Activated naive CD4-positive, alpha-beta T cell treated with anti-CD3 and anti-CD28 coated beads for 36 hours (primary cell): Measurements from ENCODE around the gene EHHADH. TPM values are rescaled to one million over a fixed set of nuclear protein-coding genes. Genes with fewer than 3 reads are reported as not detected.
A peak's percentile ranks its signal among the peaks of the same experiment; 100 is the strongest.
"Not testable (repeated sequence)": the region's sequence is repeated elsewhere in the genome, so short reads cannot be mapped to it uniquely, and the experiment has no call there.

Source experiments
- CTCF ChIA-PET: fragments of 350-600 bp; sonication (Branson Sonifier 250); formaldehyde crosslinking; loops from one replicate; lab custom pipeline; 2021; ENCODE audit warnings: antibody characterized with exemption; lab: Charles Lee
- DNase-seq: peaks from one replicate; pipeline ENCODE4 v3.0.0-alpha.2; 2020
- H3K27ac Mint-ChIP-seq: one replicate; pipeline ENCODE4 v1.8.0; 2021; ENCODE audit warnings: mild to moderate bottlenecking, mixed read lengths
- H3K27me3 Mint-ChIP-seq: one replicate; pipeline ENCODE4 v1.8.0; 2021; ENCODE audit warnings: low read depth, mixed read lengths
- H3K36me3 Mint-ChIP-seq: one replicate; pipeline ENCODE4 v1.8.0; 2021; ENCODE audit warnings: low read depth, mixed read lengths
- H3K4me1 Mint-ChIP-seq: one replicate; pipeline ENCODE4 v1.8.0; 2021; ENCODE audit warnings: low read depth, mixed read lengths
- H3K4me3 Mint-ChIP-seq: one replicate; pipeline ENCODE4 v1.8.0; 2021; ENCODE audit warnings: mild to moderate bottlenecking, moderate library complexity, mixed read lengths
- H3K9me3 Mint-ChIP-seq: one replicate; pipeline ENCODE4 v1.8.0; 2021; ENCODE audit warnings: mixed read lengths
- intact Hi-C: fragments of 100-400 bp; cut with micrococcal nuclease; formaldehyde crosslinking; loops from one replicate; pipeline ENCODE4 v1.15.1; 2023
- total RNA-seq, 2 experiments: library from RNA; stranded (reverse); gene quantifications; one replicate each; pipeline ENCODE4 v1.2.3, GENCODE V29; 2021

EHHADH gene
- total RNA-seq, 2 experiments from 2014 or later = 2.9 to 3.5 TPM

DNA sequence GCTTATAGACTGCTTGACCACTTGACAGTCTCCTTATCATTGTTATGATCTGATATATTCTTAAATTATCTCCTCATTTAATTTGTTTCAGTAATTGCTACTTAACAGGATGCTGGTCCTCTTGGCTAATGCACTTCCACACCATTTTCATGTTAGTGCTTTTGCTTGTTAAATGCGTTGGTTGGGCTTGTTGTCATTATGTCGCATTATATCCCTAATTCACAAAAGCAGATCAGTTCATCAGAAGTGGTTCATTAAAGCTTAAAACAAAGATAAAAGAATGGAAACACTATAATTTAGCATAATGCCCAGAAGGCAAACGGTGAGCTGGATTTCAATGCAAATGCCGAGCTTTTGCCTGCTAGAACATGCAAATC is 17.1 kb upstream of the EHHADH start:
- Mint-ChIP-seq H3K4me1 (no peaks in the 10 kb centered on the region), H3K27ac (no peak overlapping the region), H3K9me3 (no peaks in the 10 kb centered on the region), H3K4me3 (no peak overlapping the region), H3K27me3 (peaks cover 25% of the 10 kb centered on the region), H3K36me3 (no peaks in the 10 kb centered on the region)
- no peak for DNase-seq
- CTCF ChIA-PET = no interaction called here
- intact Hi-C loops = no loop called here

DNA sequence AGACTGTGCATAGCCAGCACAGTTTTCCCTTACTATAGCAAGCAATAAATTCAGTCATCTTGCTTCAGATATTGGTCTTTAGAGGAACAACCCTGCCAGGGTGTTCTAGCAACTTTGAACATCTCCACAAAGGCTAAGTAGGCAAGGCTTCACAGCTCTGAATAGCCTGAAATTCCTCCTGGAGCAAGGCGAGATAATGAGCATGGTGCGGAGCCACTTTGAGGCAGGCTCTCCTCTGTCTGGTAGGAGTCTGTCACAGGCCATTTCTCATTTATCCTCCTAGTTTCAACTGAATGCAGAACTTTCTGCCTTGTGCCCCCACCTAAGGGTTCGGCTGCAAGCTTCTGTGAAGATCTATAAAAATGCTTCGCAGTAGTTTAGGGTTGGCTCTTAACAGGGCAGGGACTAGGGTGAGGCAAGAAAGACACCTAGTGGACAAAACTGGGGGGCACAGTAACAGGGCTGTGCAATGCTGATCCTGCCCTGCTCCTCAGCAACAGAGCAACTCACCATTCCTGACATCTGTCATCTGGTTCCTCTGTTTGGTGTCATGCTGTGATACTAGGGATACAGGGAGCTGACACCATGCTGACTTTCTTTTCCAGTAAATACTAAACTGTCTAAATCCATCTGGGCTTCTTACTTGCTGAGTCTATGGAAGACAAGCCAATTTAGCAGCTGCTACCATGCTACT is 16.6 kb upstream of the EHHADH start:
- peak; percentile 8 for DNase-seq
- no peaks in the 10 kb centered on the region for H3K4me1 Mint-ChIP-seq
- CTCF ChIA-PET = no interaction called here
- no peaks in the 10 kb centered on the region for H3K36me3 Mint-ChIP-seq
- intact Hi-C loops = no loop called here
- peaks cover 25% of the 10 kb centered on the region for H3K27me3 Mint-ChIP-seq
- no peak overlapping the region for H3K4me3 Mint-ChIP-seq
- H3K27ac Mint-ChIP-seq = no peak overlapping the region
- no peaks in the 10 kb centered on the region for H3K9me3 Mint-ChIP-seq

DNA sequence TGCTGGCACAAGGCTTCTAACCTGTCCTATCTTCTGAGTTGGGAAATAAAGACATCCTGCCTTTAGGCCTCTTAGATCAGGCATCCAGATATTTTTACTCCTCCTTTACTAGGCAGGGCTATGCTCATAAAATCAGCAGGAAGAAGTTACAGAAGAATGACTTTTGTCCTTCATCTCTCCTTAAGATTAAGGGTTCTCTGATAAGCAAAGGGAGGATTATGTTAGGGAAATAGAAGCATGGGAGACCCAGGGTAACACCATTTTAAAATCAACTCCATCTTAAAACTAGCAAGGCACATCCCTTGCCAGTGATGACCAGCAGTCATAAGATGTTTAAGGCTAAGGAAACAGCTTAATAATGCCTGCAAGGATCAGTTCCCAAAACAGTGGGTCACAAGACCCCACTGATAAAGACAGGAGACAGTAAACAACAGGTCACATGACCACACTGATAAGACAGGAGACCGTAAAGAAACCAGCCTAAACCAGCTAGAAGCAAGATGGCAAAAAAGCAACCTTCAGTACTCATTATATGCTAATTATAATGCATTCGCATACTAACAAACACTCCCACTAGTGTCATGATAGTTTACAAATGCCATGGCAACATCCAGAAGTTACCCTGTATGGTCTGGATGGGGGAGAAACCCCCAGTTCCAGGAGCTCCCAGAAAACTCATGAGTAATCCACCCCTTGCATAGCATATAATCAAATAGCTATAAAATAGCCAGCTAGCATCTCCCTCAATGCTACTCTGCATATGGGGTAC is 14.5 kb upstream of the EHHADH start:
- Mint-ChIP-seq H3K27ac (no peak overlapping the region), H3K9me3 (no peaks in the 10 kb centered on the region), H3K27me3 (peaks cover 19% of the 10 kb centered on the region), H3K4me1 (no peaks in the 10 kb centered on the region), H3K4me3 (no peak overlapping the region), H3K36me3 (no peaks in the 10 kb centered on the region)
- CTCF ChIA-PET = interaction anchor here (0.6 kb wide), 1 partner anchor 12 kb away, joined by 3 read pairs; no protein-coding TSS in a partner anchor
- intact Hi-C loops = no loop called here
- DNase-seq = no peak

DNA sequence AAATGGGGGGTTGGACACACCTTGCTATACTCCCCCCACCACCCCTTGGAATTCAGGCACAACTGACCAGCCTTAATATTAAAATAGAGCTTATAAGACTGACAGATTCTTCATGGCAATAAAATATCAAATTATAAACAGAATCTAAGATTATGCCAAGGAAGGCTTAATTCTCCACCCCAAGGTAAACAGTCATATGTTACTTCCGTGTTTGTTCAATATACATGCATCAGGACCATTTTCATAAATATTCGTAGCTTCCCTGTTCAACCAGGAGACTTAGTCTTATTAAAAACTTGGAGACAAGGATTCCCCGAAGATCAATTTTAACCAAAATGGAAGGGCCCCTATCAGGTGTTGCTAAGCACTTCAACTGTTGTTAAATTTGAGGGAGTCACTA is 13.3 kb upstream of the EHHADH start:
- no peaks in the 10 kb centered on the region for H3K36me3 Mint-ChIP-seq
- H3K27me3 Mint-ChIP-seq = peaks cover 15% of the 10 kb centered on the region
- CTCF ChIA-PET = no interaction called here
- H3K27ac Mint-ChIP-seq = no peak overlapping the region
- H3K9me3 Mint-ChIP-seq = no peaks in the 10 kb centered on the region
- DNase-seq = no peak
- no peaks in the 10 kb centered on the region for H3K4me1 Mint-ChIP-seq
- no peak overlapping the region for H3K4me3 Mint-ChIP-seq
- intact Hi-C loops = no loop called here

DNA sequence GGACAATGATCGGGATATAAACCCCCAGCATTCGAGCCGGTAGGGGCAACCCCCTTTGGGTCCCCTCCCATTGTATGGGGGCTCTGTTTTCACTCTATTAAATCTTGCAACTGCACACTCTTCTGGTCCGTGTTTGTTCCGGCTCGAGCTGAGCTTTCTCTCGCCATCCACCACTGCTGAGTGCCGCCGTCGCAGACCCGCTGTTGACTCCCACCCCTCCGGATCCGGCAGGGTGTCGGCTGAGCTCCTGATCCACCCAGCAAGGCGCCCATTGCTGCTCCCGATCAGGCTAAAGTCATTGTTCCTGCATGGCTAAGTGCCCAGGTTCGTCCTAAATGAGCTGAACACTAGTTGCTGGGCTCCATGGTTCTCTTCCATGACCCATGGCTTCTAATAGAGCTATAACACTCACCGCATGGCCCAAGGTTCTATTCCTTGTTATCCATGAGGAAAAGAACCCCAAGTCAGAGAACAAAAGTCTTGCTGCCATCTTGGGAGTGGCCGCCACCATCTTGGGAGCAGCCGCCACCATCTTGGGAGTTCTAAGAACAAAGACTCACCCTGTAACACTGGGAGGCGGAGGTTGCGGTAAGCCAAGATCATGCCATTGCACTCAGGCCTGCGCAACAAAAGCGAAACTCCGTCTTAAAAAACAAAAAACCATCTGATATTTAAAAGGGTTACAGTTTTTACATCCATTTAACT is 11.2 kb upstream of the EHHADH start:
- DNase-seq = no peak
- H3K27me3 Mint-ChIP-seq = peaks cover 11% of the 10 kb centered on the region
- H3K4me1 Mint-ChIP-seq = no peaks in the 10 kb centered on the region
- H3K36me3 Mint-ChIP-seq = no peaks in the 10 kb centered on the region
- H3K4me3 Mint-ChIP-seq = no peak overlapping the region
- CTCF ChIA-PET = no interaction called here
- no peaks in the 10 kb centered on the region for H3K9me3 Mint-ChIP-seq
- intact Hi-C loops = no loop called here
- no peak overlapping the region for H3K27ac Mint-ChIP-seq

DNA sequence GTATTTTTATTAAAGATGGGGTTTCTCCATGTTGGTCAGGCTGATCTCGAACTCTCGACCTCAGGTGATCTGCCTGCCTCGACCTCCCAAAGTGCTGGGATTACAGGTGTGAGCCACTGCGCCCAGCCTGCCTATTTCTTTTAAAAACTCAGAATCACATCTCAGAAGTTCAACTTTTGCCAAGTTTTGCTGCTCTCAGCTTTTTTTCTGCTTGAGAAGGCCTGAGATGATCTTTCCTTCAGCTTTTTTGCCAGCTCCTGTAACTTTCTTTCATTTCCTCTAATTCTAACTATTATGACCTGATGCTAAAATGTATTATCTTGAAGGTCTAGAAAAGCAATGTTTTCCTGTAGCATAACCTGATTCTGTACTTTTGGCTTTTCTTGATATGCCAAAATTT is 9.6 kb upstream of the EHHADH start:
- intact Hi-C loops = no loop called here
- H3K36me3 Mint-ChIP-seq = peaks cover under 1% of the 10 kb centered on the region
- H3K27ac Mint-ChIP-seq = no peak overlapping the region
- CTCF ChIA-PET = no interaction called here
- peaks cover 4% of the 10 kb centered on the region for H3K9me3 Mint-ChIP-seq
- no peaks in the 10 kb centered on the region for H3K4me1 Mint-ChIP-seq
- no peak for DNase-seq
- peaks cover 9% of the 10 kb centered on the region for H3K27me3 Mint-ChIP-seq
- no peak overlapping the region for H3K4me3 Mint-ChIP-seq

DNA sequence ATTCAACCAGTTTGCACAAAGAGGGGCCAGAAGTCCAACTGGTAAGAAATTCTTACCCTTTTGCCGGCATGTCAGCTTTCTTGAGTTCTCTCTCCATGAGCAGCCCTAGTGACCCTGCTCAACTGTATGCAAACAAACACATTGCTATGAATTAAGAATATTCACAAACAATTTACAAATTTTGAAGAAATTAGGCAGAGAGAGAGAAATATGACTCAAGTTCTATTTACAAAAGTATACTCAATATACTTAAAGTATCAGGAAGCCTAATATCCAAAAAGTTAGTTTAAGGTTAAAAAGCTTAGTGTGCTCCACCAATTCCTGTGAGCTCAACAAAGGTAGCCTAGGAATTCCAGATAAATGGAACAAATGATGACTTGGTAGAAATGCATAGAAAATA is 3.5 kb upstream of the EHHADH start:
- peaks cover 6% of the 10 kb centered on the region for H3K27me3 Mint-ChIP-seq
- peaks cover 13% of the 10 kb centered on the region for H3K9me3 Mint-ChIP-seq
- CTCF ChIA-PET = no interaction called here
- H3K36me3 Mint-ChIP-seq = peaks cover 4% of the 10 kb centered on the region
- H3K27ac Mint-ChIP-seq = no peak overlapping the region
- intact Hi-C loops = no loop called here
- peaks cover 4% of the 10 kb centered on the region for H3K4me1 Mint-ChIP-seq
- H3K4me3 Mint-ChIP-seq = no peak overlapping the region
- no peak for DNase-seq

DNA sequence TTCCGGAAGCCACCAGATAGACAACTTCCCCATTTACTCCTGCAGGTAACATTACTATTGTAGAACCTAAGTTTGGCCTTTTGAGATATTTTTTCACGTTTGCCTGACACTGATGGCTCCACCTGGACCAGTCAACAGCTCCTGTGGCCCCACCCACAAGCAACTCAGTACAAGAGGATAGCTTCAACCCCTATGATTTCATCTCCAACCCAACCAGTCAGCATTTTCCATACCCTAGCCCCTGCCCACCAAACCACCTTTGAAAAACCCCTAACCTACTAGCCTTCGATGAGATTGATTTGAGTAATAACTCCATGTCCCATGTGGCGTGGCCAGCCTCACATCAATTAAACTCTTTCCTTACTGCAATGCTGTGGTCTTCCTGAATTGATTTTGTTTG is 950 bp upstream of the EHHADH start:
- Mint-ChIP-seq H3K27me3 (peaks cover 11% of the 10 kb centered on the region), H3K9me3 (peaks cover 13% of the 10 kb centered on the region), H3K4me1 (peaks cover 4% of the 10 kb centered on the region), H3K36me3 (peaks cover 4% of the 10 kb centered on the region), H3K4me3 (no peak overlapping the region), H3K27ac (no peak overlapping the region)
- CTCF ChIA-PET = interaction anchor here (1.4 kb wide), 1 partner anchor 53 kb away, joined by 5 read pairs; no protein-coding TSS in a partner anchor
- intact Hi-C loops = loop anchor here (1.0 kb wide), 1 partner anchor 29 kb away; no protein-coding TSS in a partner anchor
- no peak for DNase-seq

DNA sequence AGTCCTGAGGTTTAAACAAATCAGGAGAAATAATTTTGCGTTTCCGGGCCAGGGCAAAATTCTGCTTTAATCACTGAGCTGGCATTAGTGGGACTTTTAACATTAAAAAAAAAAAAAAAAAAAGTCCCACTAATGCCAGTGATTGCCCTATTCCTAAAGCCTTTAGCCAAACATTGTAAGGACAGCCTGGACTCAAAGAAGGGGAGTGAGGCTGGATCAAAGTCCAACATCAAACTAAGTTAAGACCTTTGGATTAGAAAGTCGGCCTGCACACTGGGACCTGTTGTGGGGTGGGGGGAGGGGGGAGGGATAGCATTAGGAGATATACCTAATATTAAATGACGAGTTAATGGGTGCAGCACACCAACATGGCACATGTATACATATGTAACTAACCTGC is 716 bp downstream of the EHHADH start:
- H3K4me3 Mint-ChIP-seq = peak overlapping the region; percentile 24
- intact Hi-C loops, H3K4me1 Mint-ChIP-seq, DNase-seq, H3K36me3 Mint-ChIP-seq, H3K27ac Mint-ChIP-seq, H3K9me3 Mint-ChIP-seq: not testable (repeated sequence)
- CTCF ChIA-PET = interaction anchor here (0.6 kb wide), 1 partner anchor 24 kb away, joined by 3 read pairs; no protein-coding TSS in a partner anchor
- H3K27me3 Mint-ChIP-seq = peaks cover 10% of the 10 kb centered on the region

DNA sequence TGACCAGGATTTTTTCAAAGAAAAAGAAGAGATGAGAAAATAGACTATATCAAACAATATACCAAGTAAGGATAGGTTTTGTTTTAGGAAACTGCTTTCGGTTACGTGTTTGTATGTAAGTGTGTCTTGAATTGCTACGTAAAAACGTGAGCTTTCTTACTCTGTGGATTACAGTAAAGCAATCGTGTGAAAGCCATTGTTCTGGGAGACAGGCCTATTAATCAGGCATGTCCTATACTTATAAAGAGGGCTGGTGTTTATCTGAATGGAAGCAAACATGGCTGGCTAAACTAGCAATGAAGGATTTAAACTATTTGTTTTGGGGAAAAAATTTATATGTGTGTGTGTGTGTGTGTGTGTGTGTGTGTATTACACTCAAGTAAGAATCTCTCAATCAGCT is 2.6 kb downstream of the EHHADH start:
- peaks cover 4% of the 10 kb centered on the region for H3K4me1 Mint-ChIP-seq
- H3K27me3 Mint-ChIP-seq = peaks cover 12% of the 10 kb centered on the region
- H3K27ac Mint-ChIP-seq = no peak overlapping the region
- H3K36me3 Mint-ChIP-seq = peaks cover 1% of the 10 kb centered on the region
- CTCF ChIA-PET = no interaction called here
- H3K9me3 Mint-ChIP-seq = peaks cover 1% of the 10 kb centered on the region
- H3K4me3 Mint-ChIP-seq = no peak overlapping the region
- intact Hi-C loops = no loop called here
- DNase-seq = no peak

DNA sequence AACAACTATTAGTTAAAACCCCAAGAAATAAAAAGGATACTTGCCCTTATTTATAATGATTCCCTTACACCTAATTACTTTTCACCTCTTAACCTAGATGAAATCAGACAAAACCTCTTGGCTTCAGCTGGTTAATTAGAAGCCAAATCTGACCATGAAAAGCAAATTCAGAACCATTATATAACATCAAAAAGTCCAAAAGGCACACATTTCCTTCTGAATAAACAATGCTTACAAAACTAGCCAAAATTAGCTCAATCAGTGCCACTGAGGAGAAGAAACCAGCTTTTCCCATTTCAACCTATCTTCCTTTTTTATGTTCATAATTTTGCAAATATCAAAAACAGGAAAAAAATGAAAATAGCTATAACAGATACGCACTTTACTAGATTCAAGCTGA is 3.2 kb downstream of the EHHADH start:
- no peak for DNase-seq
- H3K36me3 Mint-ChIP-seq = peaks cover 1% of the 10 kb centered on the region
- intact Hi-C loops = no loop called here
- H3K9me3 Mint-ChIP-seq = peaks cover 2% of the 10 kb centered on the region
- CTCF ChIA-PET = no interaction called here
- H3K27me3 Mint-ChIP-seq = peaks cover 12% of the 10 kb centered on the region
- peaks cover 4% of the 10 kb centered on the region for H3K4me1 Mint-ChIP-seq
- no peak overlapping the region for H3K27ac Mint-ChIP-seq
- no peak overlapping the region for H3K4me3 Mint-ChIP-seq

DNA sequence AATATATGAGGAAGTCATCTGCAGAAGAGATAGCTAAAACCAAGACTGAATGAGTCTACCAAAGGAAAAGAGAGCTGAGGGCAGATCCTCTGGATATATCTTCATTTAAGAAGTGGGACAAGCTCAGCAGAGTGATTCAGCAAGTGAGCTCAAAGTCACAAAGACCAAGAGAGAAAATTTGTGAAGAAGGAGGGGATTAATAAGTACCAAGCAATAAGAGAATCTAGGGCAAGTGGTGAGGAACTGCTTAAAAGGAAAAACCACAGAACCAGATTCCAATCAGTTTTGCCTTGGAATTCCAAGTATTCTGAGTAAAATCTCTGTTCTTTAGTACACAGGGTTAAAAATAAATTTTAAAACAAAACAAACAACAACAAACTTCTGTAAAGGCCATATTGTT is 3.6 kb downstream of the EHHADH start:
- peaks cover 2% of the 10 kb centered on the region for H3K9me3 Mint-ChIP-seq
- DNase-seq = no peak
- no peak overlapping the region for H3K27ac Mint-ChIP-seq
- H3K27me3 Mint-ChIP-seq = peaks cover 12% of the 10 kb centered on the region
- peaks cover 1% of the 10 kb centered on the region for H3K36me3 Mint-ChIP-seq
- peaks cover 4% of the 10 kb centered on the region for H3K4me1 Mint-ChIP-seq
- no peak overlapping the region for H3K4me3 Mint-ChIP-seq
- CTCF ChIA-PET = no interaction called here
- intact Hi-C loops = no loop called here
